ENCODE data around the gene MACROD2. TPM values are rescaled to one million over a fixed set of nuclear protein-coding genes. Genes with fewer than 3 reads are reported as not detected.
"Not testable (repeated sequence)": the region's sequence is repeated elsewhere in the genome, so short reads cannot be mapped to it uniquely, and the experiment has no call there.

The MACROD2 gene
- total RNA-seq, 3 donors from 2014 or later, result 3.2 to 7.6 (median 6.4) TPM

DNA sequence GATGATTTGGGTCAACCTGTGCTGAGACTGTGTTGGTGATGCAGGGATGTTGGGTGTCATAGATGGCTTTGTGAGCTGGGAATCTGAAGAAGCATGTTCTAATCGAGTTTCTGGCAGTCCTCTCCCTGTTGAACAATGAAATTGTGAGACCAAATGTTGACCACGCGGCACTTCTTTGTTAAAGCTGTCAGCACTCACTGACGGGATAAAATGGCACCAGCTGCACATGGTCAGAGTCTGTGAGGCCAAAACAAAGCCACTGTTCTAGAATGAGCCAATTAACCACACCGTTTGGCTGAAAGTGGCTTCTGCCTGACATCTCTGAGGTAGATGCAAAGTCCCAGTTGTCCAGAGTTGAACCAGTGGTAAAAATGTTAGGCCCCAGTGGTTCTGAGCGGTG lies 2015.7 kb downstream of the MACROD2 start:
- Histone ChIP-seq H3K36me3 (ENCODE audit: low read depth) (no peaks in the 10 kb centered on the region), H3K9me3 (no peaks in the 10 kb centered on the region), H3K4me3 (no peak overlapping the region), H3K4me1 (ENCODE audit: low read depth) (no peaks in the 10 kb centered on the region)
- DNase-seq, result no peak
- intact Hi-C loops (cut with DNase I, micrococcal nuclease), result no loop called here
- TF ChIP-seq, protein P1, sequence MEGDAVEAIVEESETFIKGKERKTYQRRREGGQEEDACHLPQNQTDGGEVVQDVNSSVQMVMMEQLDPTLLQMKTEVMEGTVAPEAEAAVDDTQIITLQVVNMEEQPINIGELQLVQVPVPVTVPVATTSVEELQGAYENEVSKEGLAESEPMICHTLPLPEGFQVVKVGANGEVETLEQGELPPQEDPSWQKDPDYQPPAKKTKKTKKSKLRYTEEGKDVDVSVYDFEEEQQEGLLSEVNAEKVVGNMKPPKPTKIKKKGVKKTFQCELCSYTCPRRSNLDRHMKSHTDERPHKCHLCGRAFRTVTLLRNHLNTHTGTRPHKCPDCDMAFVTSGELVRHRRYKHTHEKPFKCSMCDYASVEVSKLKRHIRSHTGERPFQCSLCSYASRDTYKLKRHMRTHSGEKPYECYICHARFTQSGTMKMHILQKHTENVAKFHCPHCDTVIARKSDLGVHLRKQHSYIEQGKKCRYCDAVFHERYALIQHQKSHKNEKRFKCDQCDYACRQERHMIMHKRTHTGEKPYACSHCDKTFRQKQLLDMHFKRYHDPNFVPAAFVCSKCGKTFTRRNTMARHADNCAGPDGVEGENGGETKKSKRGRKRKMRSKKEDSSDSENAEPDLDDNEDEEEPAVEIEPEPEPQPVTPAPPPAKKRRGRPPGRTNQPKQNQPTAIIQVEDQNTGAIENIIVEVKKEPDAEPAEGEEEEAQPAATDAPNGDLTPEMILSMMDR (IDR thresholded peaks at IDR 0.05), result no peak
- no peak for ATAC-seq

DNA sequence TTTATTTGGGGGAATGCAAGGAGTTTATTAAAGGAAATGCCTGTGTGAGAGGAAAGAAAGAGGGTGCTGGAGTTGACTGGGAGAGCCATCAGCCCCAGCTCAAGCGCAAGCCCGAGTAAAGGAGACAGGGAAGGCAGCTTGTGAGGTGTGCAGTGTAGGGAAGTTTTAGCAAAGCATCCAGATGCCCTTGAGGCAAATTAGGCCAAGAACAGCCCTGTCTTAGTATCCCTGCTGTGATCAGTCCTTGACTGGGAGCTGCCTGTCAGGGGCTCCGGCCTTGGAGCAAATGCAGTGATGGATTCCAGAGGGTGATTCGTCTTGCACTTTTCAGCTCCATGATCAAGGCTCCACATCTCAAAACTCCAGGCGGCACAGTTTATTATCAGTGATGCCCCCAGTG lies 2016.2 kb downstream of the MACROD2 start:
- DNase-seq (no peak), ATAC-seq (no peak)
- H3K36me3 ChIP-seq (ENCODE audit: low read depth), result no peaks in the 10 kb centered on the region
- TF ChIP-seq, protein P1 (IDR thresholded peaks at IDR 0.05), result no peak
- H3K4me1 ChIP-seq (ENCODE audit: low read depth), result no peaks in the 10 kb centered on the region
- intact Hi-C loops (cut with DNase I, micrococcal nuclease), result no loop called here
- H3K4me3 ChIP-seq, result no peak overlapping the region
- no peaks in the 10 kb centered on the region for H3K9me3 ChIP-seq

DNA sequence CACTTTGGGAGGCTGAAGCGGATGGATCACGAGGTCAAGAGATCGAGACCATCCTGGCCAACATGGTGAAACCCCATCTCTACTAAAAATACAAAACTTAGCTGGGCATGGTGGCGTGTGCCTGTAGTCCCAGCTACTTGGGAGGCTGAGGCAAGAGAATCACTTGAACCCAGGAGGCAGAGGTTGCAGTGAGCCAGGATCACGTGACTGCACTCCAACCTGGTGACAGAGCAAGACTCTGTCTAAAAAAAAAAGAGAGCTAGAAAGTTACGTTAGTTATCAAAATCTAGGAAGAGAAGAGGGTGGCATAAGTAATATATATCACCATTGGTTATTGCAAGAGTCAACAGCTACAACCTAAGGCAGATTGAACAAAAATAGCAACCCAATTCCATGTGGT lies 2017.6 kb downstream of the MACROD2 start:
- not testable (repeated sequence) for ATAC-seq, DNase-seq

DNA sequence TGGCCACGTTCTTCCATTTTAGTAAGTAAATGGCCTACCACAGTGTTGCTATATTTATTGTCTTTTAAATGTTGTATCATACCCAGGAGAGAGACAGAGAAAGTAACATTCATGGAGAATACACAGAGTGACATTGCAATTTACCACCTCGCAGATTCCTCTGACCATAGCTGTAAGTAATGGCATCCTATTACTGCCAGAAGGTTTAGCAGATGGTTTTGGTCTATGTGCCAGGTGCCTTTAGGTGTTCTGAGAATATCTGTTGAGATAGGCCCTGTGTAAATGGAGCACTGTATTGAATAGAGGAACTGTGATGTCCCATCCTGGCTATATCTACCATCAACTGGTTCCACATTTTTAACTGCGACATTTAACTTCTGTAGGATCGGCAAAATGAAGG lies 2018.3 kb downstream of the MACROD2 start:
- DNase-seq, result no peak
- ATAC-seq, result no peak
- intact Hi-C loops (cut with DNase I, micrococcal nuclease), result no loop called here

More for the DNA sequence above, 2017.6 kb downstream of the MACROD2 start:
- H3K9me3 ChIP-seq; H3K4me1 ChIP-seq (ENCODE audit: low read depth); H3K4me3 ChIP-seq; H3K36me3 ChIP-seq (ENCODE audit: low read depth); intact Hi-C loops (cut with DNase I, micrococcal nuclease): not testable (repeated sequence)

DNA sequence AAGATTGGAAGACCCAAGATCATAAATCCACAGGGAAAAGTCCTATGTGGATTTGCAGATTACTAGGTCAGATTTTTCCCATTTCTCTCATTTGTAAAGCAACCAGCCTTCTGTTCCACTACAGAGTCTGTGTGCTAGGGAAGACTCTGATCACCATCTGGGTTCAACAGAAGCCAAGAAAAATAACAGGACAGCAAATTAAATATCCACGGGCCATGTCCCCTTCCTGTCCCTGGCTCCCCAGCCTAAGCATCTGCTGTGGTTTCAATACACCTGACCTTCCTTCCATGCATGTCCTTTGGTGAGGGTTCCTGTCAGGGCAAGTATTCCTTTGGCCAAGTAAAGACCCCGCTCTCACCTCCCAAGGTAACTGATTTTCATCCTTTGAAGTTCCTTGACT lies 2019.1 kb downstream of the MACROD2 start:
- DNase-seq, result no peak
- H3K4me1 ChIP-seq (ENCODE audit: low read depth), result no peaks in the 10 kb centered on the region
- no peak for ATAC-seq
- H3K36me3 ChIP-seq (ENCODE audit: low read depth), result no peaks in the 10 kb centered on the region
- no peaks in the 10 kb centered on the region for H3K9me3 ChIP-seq
- TF ChIP-seq, protein P1 (IDR thresholded peaks at IDR 0.05), result no peak
- intact Hi-C loops (cut with DNase I, micrococcal nuclease), result no loop called here
- no peak overlapping the region for H3K4me3 ChIP-seq

More for the DNA sequence above, 2018.3 kb downstream of the MACROD2 start:
- TF ChIP-seq, protein P1 (IDR thresholded peaks at IDR 0.05), result no peak
- Histone ChIP-seq H3K4me1 (ENCODE audit: low read depth) (no peaks in the 10 kb centered on the region), H3K36me3 (ENCODE audit: low read depth) (no peaks in the 10 kb centered on the region), H3K9me3 (no peaks in the 10 kb centered on the region), H3K4me3 (no peak overlapping the region)

DNA sequence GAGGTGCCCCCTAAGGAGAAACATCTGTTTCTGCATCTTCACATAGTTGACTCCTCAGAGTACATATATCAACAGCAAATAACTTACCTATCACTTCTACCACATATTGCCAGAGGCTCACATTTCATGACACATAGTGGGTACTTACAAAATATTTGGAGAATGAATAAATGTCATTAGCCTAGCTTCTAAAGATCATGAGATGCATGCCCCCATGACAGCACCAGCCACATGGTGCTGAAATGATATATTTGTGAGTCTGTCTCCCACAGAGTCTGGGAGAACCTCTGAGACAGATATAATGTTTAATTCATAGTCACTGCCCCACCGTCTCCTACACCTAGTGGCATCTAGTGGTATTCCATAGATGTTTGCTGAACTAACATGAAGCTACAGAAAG lies 2022.3 kb downstream of the MACROD2 start:
- Histone ChIP-seq H3K9me3 (no peaks in the 10 kb centered on the region), H3K4me3 (no peak overlapping the region), H3K4me1 (ENCODE audit: low read depth) (no peaks in the 10 kb centered on the region), H3K36me3 (ENCODE audit: low read depth) (no peaks in the 10 kb centered on the region)
- TF ChIP-seq, protein P1 (IDR thresholded peaks at IDR 0.05), result no peak
- DNase-seq (no peak), ATAC-seq (no peak)
- intact Hi-C loops (cut with DNase I, micrococcal nuclease), result no loop called here
